CD14-positive monocyte (primary cell): ENCODE measurements around the gene GSTT4. TPM values are rescaled to one million over a fixed set of nuclear protein-coding genes. Genes with fewer than 3 reads are reported as not detected.

Source experiments
- DNase-seq, 3 donors: peaks; one replicate each; pipeline ENCODE4 v3.0.0-alpha.2; 2011 to 2022
- H2AFZ ChIP-seq: 2 replicates; pipeline ENCODE4 v1.6.0; 2012; ENCODE audit warnings: mild to moderate bottlenecking, low read depth, low read length, inconsistent platforms; ENCODE audit not compliant: insufficient read depth, poor library complexity, severe bottlenecking
- H3K27ac ChIP-seq, 2 donors: 1 replicate in 1 of 2; 2 replicates in 1 of 2; pipeline ENCODE4 v1.5.1; 2012 to 2013; ENCODE audit warnings: low read length in 2 of 2, control low read depth in 1 of 2, inconsistent platforms in 1 of 2, low read depth in 1 of 2, mild to moderate bottlenecking in 1 of 2
- H3K27me3 ChIP-seq, 2 donors: one replicate each; pipeline versions ENCODE4 v1.6.0 to v1.6.1; 2011 to 2013; ENCODE audit warnings: low read length in 2 of 2; ENCODE audit not compliant: control insufficient read depth in 2 of 2, insufficient read depth in 2 of 2
- H3K36me3 ChIP-seq, 2 donors: replicated peaks in 1 of 2; 1 replicate in 1 of 2; 2 replicates in 1 of 2; pipeline versions ENCODE4 v1.5.1 to v1.6.1; 2012 to 2013; ENCODE audit warnings: low read length in 2 of 2, control low read depth in 1 of 2, inconsistent platforms in 1 of 2, mild to moderate bottlenecking in 1 of 2; ENCODE audit not compliant: insufficient read depth in 2 of 2, control insufficient read depth in 1 of 2
- H3K4me1 ChIP-seq, 2 donors: 1 replicate in 1 of 2; 2 replicates in 1 of 2; pipeline versions ENCODE4 v1.5.1 to v1.6.1; 2012 to 2013; ENCODE audit warnings: low read length in 2 of 2, control low read depth in 1 of 2, inconsistent platforms in 1 of 2, mild to moderate bottlenecking in 1 of 2, moderate library complexity in 1 of 2; ENCODE audit not compliant: insufficient read depth in 2 of 2, control insufficient read depth in 1 of 2
- H3K4me2 ChIP-seq: replicated peaks from 2 replicates; pipeline ENCODE3; 2012; ENCODE audit warnings: low read length, moderate library complexity, mild to moderate bottlenecking; ENCODE audit not compliant: poor library complexity, severe bottlenecking; ENCODE audit errors: extremely low read depth
- H3K4me3 ChIP-seq, 3 experiments: fragments of 200-600 bp in 1 of 3; sonication (generic) in 1 of 3; replicated peaks in 1 of 3; 1 replicate in 2 of 3; 2 replicates in 1 of 3; pipeline ENCODE4 v1.5.1; 2011 to 2013; ENCODE audit warnings: low read length in 3 of 3, mild to moderate bottlenecking in 3 of 3, control low read depth in 2 of 3, low read depth in 2 of 3, inconsistent platforms in 1 of 3, moderate library complexity in 1 of 3
- H3K79me2 ChIP-seq: 2 replicates; pipeline ENCODE4 v1.6.0; 2012; ENCODE audit warnings: mild to moderate bottlenecking, control low read depth, inconsistent platforms, low read length, moderate library complexity; ENCODE audit not compliant: insufficient read depth
- H3K9ac ChIP-seq: 2 replicates; pipeline ENCODE4 v1.6.0; 2017; ENCODE audit warnings: low read length, mild to moderate bottlenecking; ENCODE audit not compliant: insufficient read depth, poor library complexity, severe bottlenecking
- H3K9me3 ChIP-seq, 2 donors: replicated peaks in 1 of 2; 1 replicate in 1 of 2; 2 replicates in 1 of 2; pipeline versions ENCODE4 v1.5.1 to v1.6.1; 2012 to 2013; ENCODE audit warnings: low read length in 2 of 2, control low read depth in 1 of 2; ENCODE audit not compliant: control insufficient read depth in 1 of 2, insufficient read depth in 1 of 2
- H4K20me1 ChIP-seq: 2 replicates; pipeline ENCODE4 v1.6.0; 2012; ENCODE audit warnings: mild to moderate bottlenecking, low read length, control low read depth, moderate library complexity; ENCODE audit not compliant: insufficient read depth
- H3K27ac Mint-ChIP-seq, 7 donors: one replicate each; pipeline ENCODE4 v1.8.0; 2020; ENCODE audit warnings: mild to moderate bottlenecking in 7 of 7, mixed read lengths in 7 of 7, moderate library complexity in 6 of 7, inconsistent platforms in 2 of 7
- H3K27me3 Mint-ChIP-seq, 3 donors: one replicate each; pipeline ENCODE4 v1.8.0; 2021 to 2022; ENCODE audit warnings: low read depth in 3 of 3, mild to moderate bottlenecking in 3 of 3, mixed read lengths in 3 of 3, moderate library complexity in 3 of 3, inconsistent platforms in 1 of 3
- H3K36me3 Mint-ChIP-seq, 2 donors: one replicate each; pipeline ENCODE4 v1.8.0; 2020; ENCODE audit warnings: mixed read lengths in 2 of 2, inconsistent platforms in 1 of 2, mild to moderate bottlenecking in 1 of 2
- H3K4me1 Mint-ChIP-seq: one replicate; pipeline ENCODE4 v1.8.0; 2020; ENCODE audit warnings: mild to moderate bottlenecking, mixed read lengths
- H3K4me3 Mint-ChIP-seq, 2 donors: one replicate each; pipeline ENCODE4 v1.8.0; 2020; ENCODE audit warnings: mild to moderate bottlenecking in 2 of 2, mixed read lengths in 2 of 2, moderate library complexity in 1 of 2
- H3K9me3 Mint-ChIP-seq, 7 donors: one replicate each; pipeline ENCODE4 v1.8.0; 2020 to 2022; ENCODE audit warnings: mixed read lengths in 7 of 7, mild to moderate bottlenecking in 6 of 7, moderate library complexity in 6 of 7, inconsistent platforms in 2 of 7
- WGBS: methylation state at CpG from one replicate; pipeline ENCODE4 v1.1.5; 2013; ENCODE audit warnings: missing lambda C conversion rate; ENCODE audit not compliant: insufficient coverage; 5-methylcytosine and 5-hydroxymethylcytosine counted together
- intact Hi-C, 2 donors: fragments of 100-400 bp; cut with micrococcal nuclease; formaldehyde crosslinking; loops; one replicate each; pipeline versions ENCODE4 v1.15.0 to v1.15.1; 2023
- polyA plus RNA-seq, 3 donors: library from polyadenylated mRNA; depleted of rRNA in 1 of 3; unstranded in 2 of 3; stranded (reverse) in 1 of 3; fragments of 300-500 nt in 2 of 3; fragments of >200 nt in 1 of 3; fragmentation: Illumina TruSeq in 2 of 3; gene quantifications; 1 replicate in 2 of 3; 2 replicates in 1 of 3; pipeline ENCODE4 v1.2.3, GENCODE V29; 2012 to 2021
- TF ChIP-seq, protein P1 (sequence below): fragments of 200-600 bp; IDR thresholded peaks from one replicate; pipeline ENCODE4 v1.8.0; 2022; ENCODE audit warnings: antibody characterized with exemption, mild to moderate bottlenecking

Gene GSTT4
- polyA plus RNA-seq, 3 donors, result not detected

DNA sequence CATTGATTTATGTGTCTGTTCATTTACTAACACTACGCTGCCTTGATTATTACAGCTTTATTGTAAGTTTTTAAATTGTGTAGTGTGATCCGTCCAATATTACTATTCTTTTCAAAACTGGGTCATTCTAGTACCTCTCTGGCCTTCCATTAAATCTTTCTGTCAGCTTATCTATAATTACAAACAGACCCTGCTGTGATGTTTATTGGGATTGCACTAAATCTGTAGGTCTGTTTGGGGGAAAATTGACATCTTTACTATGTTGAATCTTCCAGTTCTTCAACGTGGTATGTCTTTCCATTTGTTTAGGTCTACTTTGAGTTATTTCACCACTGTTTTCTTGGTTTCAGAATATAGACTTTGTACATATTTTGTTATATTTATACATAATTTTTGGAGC is 21.5 kb upstream of the GSTT4 start:
- intact Hi-C loops, result no loop called here
- peaks cover 20 to 25% of the 10 kb centered on the region in 2 donors for H3K36me3 Mint-ChIP-seq
- peaks cover 9 to 22% of the 10 kb centered on the region in 2 donors for H3K36me3 ChIP-seq
- H3K27ac Mint-ChIP-seq, result no peak overlapping the region
- H3K79me2 ChIP-seq, result peaks cover 16% of the 10 kb centered on the region
- no peaks in the 10 kb centered on the region for H3K9me3 ChIP-seq
- H2AFZ ChIP-seq, result no peak overlapping the region
- no peak overlapping the region for H3K9ac ChIP-seq
- H3K4me2 ChIP-seq, result no peak overlapping the region
- no peaks in the 10 kb centered on the region for H4K20me1 ChIP-seq
- TF ChIP-seq, protein P1, sequence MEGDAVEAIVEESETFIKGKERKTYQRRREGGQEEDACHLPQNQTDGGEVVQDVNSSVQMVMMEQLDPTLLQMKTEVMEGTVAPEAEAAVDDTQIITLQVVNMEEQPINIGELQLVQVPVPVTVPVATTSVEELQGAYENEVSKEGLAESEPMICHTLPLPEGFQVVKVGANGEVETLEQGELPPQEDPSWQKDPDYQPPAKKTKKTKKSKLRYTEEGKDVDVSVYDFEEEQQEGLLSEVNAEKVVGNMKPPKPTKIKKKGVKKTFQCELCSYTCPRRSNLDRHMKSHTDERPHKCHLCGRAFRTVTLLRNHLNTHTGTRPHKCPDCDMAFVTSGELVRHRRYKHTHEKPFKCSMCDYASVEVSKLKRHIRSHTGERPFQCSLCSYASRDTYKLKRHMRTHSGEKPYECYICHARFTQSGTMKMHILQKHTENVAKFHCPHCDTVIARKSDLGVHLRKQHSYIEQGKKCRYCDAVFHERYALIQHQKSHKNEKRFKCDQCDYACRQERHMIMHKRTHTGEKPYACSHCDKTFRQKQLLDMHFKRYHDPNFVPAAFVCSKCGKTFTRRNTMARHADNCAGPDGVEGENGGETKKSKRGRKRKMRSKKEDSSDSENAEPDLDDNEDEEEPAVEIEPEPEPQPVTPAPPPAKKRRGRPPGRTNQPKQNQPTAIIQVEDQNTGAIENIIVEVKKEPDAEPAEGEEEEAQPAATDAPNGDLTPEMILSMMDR, result no peak
- H3K27me3 ChIP-seq, result no peaks in the 10 kb centered on the region
- no peak overlapping the region for H3K27ac ChIP-seq
- H3K4me3 ChIP-seq, result no peak overlapping the region
- peaks cover 0 to 1% (median 0%) of the 10 kb centered on the region in 3 donors for H3K27me3 Mint-ChIP-seq
- H3K4me1 Mint-ChIP-seq, result no peaks in the 10 kb centered on the region
- no CpG with 5 or more reads among the region's 3 CpGs for WGBS
- H3K9me3 Mint-ChIP-seq, result peaks cover 0 to 6% (median 0%) of the 10 kb centered on the region in 7 donors
- H3K4me1 ChIP-seq, result no peaks in the 10 kb centered on the region
- no peak for DNase-seq
- no peak overlapping the region for H3K4me3 Mint-ChIP-seq

DNA sequence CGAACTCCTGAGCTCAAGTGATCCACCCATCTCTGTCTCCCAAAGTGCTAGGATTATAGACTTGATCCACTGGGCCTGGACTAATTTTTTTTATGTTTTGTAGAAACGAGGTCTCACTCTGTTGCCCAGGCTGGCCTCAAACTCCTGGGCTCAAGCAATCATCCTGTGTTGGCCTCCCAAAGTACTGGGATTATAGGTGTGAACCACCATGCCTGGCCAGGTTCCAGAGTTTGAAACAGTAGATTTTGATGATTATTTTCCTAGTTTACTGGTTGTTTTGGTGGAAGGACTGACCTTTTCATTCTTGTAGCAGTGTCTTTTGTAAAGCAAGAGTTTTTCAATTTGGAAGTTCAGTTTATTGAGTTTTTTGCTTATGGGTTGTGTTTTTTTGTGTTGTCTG is 20.8 kb upstream of the GSTT4 start:
- Histone ChIP-seq H3K9me3 (no peaks in the 10 kb centered on the region), H3K36me3 (peaks cover 8 to 19% of the 10 kb centered on the region in 2 donors), H3K4me3 (no peak overlapping the region), H4K20me1 (no peaks in the 10 kb centered on the region), H3K27me3 (no peaks in the 10 kb centered on the region), H3K9ac (no peak overlapping the region), H2AFZ (no peak overlapping the region), H3K27ac (no peak overlapping the region), H3K4me2 (no peak overlapping the region), H3K4me1 (no peaks in the 10 kb centered on the region), H3K79me2 (peaks cover 14% of the 10 kb centered on the region)
- WGBS, result 89% methylated on average over 2 of the region's 2 CpGs
- Mint-ChIP-seq H3K4me1 (no peaks in the 10 kb centered on the region), H3K9me3 (peaks cover 0 to 6% (median 0%) of the 10 kb centered on the region in 7 donors), H3K27me3 (peaks cover 0 to 1% (median 0%) of the 10 kb centered on the region in 3 donors), H3K27ac (peak overlapping the region in 1 of 7 donors; percentile 34), H3K4me3 (no peak overlapping the region), H3K36me3 (peaks cover 22 to 24% of the 10 kb centered on the region in 2 donors)
- intact Hi-C loops, result no loop called here
- no peak for DNase-seq
- TF ChIP-seq, protein P1, result no peak
